ELF-1 (cell line): ENCODE measurements around the gene ZNF44.

ENCODE experiments used
- DNase-seq: peaks from one replicate; pipeline ENCODE4 v3.0.0-alpha.2; 2016; ENCODE audit warnings: low read depth, low spot score

The ZNF44 gene

DNA sequence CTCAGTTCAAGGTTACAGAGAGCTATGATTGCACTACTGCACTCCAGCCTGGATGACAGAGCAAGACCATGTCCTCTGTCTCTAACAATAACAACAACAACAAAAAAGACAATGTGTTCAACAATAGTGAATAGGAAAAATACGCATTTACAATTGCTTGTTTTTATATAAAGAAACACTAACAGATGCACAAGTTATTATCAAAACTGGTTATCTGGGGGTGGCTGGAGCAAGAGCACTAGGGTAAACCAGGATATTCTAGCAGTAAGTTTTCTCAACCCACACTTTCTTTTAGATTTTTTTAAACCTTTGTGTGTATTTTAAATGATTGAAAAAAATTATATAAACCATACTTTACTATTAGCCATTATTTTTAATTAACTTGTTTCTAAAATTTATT, 33.1 kb downstream of the ZNF44 start:
- DNase-seq = no peak

DNA sequence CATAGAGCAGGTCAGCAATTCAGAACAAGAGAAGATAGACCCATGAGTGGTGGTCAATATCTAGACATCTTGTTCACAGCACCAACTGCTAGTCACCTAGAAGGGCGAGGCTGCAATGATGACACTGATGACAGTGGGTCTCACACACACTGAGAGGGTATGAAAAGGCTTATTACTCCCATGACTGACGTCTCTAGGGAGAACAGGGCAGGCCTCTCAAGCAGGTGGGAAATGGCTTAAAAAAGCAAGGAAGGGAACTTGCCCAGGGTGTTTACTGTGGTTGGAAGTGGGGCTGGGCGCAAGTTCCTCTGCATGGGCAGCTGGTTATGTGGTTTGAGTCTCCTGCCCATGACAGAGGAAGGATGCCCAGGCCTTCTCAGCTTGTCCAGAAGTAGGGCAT, 33.8 kb downstream of the ZNF44 start:
- DNase-seq = no peak

DNA sequence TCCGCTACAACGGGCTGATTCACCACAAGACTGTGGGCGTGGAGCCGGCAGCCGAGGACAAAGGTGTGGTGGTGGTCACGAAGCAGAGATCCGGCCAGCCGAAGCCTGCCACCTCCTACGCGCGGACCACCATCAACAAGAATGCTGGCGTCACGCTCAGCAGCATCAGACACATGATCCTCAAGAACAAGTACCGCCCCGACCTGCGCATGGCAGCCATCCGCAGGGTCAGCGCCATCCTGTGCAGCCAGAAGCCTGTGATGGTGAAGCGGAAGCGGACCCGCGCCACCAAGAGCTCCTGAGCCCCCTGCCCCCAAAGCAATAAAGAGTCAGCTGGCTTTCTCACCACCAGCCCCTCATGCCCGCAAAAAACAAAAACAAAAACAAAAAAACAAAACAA, 34.4 kb downstream of the ZNF44 start:
- DNase-seq = no peak

DNA sequence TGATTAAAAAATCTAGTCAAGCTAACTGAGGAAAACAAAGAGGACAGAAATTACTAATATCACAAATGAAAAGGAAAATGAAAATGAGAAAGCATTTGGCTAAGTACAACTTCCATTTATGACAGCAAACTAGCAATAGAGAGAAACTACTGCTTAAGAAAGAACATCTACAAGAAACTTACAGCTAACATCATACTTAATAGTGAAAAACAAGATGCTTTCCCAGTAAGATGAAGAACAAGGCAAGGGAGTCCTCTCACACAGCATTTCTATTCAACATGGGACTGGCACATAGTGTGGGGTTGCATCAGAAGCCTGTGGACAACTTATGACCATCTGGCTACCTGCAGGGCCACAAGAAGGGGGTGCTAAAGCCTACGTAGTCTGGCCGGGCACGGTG, 39.3 kb downstream of the ZNF44 start:
- no peak for DNase-seq

DNA sequence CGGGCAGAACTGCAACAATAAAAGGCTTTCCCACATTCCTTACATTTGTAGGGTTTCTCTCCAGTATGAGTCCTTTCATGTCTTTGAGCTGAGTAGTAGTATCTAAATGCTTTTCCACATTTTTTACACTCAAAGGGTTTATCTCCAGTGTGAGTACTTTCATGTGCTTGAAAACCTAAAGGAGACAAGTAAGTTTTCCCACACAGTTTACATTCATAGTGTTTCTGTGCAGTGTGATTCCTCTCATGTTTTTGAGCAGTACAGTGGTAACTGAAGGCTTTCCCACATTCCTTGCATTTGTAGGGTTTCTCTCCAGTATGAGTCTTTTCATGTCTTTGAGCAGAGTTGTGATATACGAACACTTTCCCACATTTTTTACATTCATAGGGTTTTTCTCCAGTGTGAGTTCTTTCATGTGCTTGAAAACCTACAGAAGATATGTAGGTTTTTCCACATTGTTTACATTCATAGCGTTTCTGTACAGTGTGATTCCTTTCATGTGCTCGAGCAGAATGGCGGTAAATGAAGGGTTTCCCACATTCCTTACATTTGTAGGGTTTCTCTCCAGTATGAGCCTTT, 47.0 kb downstream of the ZNF44 start:
- DNase-seq = no peak

DNA sequence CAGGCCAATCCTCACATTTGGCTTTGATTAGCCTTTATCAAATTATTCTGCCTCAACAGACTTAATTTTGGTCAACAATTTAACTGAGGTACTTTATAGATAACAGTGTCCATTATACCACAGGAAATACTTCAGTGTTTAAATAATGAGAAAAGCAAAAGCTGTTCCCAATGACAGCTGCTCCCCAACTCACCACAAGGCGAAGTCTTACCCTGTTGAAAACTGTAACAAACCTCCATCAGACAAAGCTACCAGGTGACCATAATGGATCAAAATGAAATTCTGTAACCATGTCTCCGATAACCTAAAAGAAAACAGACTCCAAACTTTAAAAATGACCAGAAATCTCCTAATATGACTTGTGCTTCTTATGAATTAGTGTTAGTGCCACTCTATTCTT, 50.3 kb downstream of the ZNF44 start:
- no peak for DNase-seq

DNA sequence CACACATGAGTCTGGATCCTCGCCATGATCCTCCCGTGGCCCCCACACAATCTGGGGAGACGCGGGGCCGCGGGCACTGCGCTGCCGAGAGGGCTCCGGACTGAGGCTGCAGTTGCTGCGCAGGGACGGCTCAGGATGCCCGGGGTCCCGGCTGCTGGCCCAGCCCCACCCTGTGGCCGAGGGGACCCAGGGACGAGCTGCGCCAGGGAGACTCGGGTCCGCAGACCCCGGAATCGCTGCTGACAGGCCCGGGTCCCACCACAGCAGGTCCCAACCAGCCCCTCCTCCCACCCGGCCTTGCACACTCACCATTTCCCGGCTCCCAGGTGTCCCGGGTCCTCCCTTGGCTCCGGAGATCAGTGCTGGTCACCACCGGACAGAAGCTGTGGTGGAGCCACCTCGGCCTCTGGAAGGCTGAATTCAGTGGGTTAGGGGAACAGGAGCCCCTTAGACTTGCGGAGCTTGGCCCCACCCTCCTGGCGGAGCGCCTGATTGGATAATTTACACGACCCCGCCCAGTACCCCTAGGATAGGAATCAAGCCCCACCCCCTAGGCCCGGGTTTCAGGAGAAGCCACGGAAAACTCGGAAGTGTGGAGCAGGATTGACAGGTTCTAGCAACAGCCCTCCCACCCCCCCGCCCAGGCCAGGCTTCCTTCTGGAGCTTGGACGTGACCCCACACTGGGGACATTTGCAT, 57.4 kb downstream of the ZNF44 start:
- no peak for DNase-seq

DNA sequence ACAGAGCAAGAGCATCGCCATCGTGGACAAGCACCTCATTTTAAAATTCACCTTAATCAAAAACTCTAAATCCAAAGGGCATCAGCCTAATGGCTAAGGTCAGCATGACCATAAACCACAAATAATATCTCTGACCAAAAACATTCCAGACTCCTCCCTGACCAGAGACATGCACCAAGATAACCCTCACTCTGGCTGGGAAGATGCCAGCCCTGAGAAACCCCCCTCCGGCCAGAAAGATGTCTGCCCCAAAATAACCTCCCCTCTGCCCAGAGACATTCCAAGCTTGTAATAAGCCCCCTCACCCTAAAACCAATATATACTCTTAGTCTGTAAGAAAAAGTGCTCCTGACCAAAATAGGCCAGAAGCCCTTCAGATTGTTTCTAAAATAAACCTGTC, 61.7 kb downstream of the ZNF44 start:
- no peak for DNase-seq

DNA sequence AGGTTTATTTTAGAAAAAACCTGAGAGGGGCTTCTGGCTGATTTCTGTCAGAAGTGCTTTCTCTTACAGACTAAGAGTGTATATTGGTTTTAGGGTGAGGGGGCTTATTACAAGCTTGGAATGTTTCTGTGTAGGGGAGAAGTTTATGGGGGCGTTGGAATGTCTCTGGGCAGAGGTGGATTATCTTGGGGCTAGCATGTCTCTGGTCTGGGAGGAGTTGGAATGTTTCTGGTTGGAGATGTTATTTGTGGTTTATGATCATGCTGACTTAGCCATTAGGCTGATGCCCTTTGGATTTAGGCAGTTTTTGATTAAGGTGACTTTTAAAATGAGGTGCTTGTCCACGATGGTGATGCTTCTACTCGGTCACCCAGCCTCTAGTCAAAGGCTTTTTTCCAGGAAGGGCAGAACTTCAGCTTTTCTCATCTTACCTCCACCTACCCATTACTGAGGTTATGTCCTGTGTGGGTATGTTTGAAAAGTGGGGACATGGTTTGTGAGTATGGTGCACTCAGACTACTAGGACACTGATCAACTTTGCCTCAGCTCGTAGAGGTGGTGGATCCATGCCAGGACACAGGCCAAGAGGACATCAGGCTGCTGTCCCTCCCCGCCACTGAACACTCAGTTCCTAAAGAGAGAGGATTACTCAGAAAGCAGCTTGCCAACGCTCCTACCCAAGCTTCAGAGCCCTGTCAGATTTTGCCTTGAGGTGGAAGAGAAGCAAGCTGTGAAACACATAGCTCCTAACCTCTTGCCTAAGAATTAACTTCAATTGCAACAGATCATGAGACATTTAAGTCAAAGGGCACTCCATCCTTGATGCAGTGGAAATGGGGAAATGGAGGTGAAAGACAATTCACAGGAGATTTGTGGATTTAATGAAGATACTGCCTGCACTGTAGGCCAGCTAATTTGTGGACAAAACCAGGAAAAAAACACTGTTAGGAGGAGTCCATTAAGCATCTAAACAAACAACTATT, 63.6 kb downstream of the ZNF44 start:
- DNase-seq = no peak

DNA sequence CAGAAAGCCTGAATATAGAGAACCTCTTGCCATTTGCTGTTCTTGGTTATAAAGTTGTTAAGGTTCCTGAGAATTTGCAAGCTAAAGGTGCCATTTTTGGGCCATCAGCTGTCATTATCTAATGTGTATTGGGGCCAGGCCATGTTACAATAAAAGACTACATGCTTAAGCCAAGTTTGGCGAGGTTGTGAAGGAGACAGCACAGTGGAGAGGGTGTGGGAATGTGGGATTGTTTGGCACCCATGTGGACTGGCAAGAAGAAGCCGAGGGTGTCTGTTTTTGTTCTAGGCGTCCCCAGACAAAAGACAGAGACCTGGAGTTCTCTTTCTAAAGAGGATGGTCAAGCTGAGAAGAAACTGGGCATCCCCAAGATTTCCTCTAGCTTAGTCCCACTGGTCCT, 64.7 kb downstream of the ZNF44 start:
- no peak for DNase-seq

DNA sequence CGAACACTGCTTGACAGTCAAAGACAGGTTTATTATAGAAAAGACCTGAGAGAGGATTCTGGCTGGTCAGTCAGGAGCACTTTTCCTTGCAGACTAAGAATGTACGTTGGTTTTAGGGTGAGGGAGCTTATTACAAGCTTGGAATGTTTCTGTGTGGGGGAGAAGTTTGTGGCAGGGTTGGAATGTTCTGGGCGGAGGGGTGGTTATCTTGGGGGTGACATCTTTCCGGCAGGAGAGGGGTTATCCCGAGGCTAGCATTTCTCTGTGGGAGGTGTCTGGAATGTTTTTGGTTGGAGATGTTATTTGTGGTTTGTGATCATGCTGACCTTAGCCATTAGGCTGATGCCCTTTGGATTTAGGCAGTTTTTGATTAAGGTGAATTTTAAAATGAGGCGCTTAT, 70.0 kb downstream of the ZNF44 start:
- no peak for DNase-seq

DNA sequence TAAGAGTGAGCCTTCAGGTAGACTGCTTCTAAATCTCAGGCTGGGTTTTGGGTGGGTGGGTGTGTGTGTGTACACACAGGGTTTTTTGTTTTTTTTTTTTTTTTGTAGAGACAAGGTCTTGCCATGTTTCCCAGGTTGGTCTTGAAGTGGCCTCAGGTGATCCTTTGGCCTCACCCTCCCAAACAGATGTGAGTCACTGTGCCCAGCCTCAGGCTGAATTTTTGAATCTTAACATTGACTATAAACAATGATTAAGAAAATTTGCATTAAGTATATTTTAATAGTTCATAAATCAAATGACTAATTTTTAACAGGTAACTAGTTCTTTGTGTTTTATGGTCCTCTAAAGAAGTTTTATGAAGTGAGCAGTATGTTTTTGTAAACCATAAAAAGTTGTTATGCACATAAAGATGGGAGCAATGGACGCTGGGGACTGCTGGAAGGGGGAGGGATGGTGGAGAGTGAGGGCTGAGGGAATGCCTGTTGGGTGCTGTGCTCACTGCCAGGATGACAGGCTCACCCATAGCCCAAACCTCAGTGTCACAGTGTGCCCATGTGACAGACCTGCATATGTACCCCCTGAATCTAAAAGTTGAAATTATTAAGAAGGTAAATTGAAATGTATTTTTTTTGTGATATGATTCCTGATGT, 71.6 kb downstream of the ZNF44 start:
- no peak for DNase-seq
